Suprapubic skin (tissue), 4 donors: ENCODE measurements around the gene MAP3K20.

Source experiments
- CTCF ChIP-seq, 2 donors: fragments of 200-600 bp in 1 of 2; fragments of 450-650 bp in 1 of 2; sonication (generic) in 1 of 2; IDR thresholded peaks; one replicate each; pipeline ENCODE4 v1.5.1; 2016 to 2019; ENCODE audit warnings: antibody characterized with exemption in 2 of 2, mild to moderate bottlenecking in 1 of 2, moderate library complexity in 1 of 2
- EP300 ChIP-seq: sonication (generic); formaldehyde crosslinking; IDR thresholded peaks from one replicate; pipeline ENCODE4 v1.6.1; 2017; ENCODE audit warnings: antibody characterized with exemption
- POLR2A ChIP-seq, 2 donors: fragments of 450-650 bp; IDR thresholded peaks; one replicate each; pipeline ENCODE4 v1.6.1; 2017; ENCODE audit warnings: antibody characterized with exemption in 2 of 2, mild to moderate bottlenecking in 2 of 2, moderate library complexity in 2 of 2
- POLR2AphosphoS5 ChIP-seq, 3 donors: sonication (generic); formaldehyde crosslinking; IDR thresholded peaks; one replicate each; pipeline ENCODE4 v1.6.1; 2017; ENCODE audit warnings: antibody characterized with exemption in 3 of 3

GRCh38 chr2:173118395-173118794 lies 42.7 kb downstream of the MAP3K20 start:
- no peak for TF ChIP-seq EP300
- TF ChIP-seq POLR2A (IDR thresholded peaks at IDR 0.05) = no peak
- no peak for TF ChIP-seq CTCF (IDR thresholded peaks at IDR 0.05)
- TF ChIP-seq POLR2AphosphoS5 (IDR thresholded peaks at IDR 0.05) = no peak
